Ishikawa (cell line): ENCODE results near the gene SDR42E1.

Experiments
- EP300 ChIP-seq: IDR thresholded peaks from 2 replicates; pipeline ENCODE4 v1.6.1; 2012; ENCODE audit warnings: borderline replicate concordance
- FOXM1 ChIP-seq: IDR thresholded peaks from 2 replicates; pipeline ENCODE4 v1.6.1; 2012; ENCODE audit warnings: low read depth, borderline replicate concordance
- REST ChIP-seq: IDR thresholded peaks from 2 replicates; pipeline ENCODE4 v1.6.1; 2012; ENCODE audit warnings: low read depth, mild to moderate bottlenecking
- ZBTB7A ChIP-seq: IDR thresholded peaks from 2 replicates; pipeline ENCODE4 v1.6.1; 2012; ENCODE audit warnings: low read depth

GRCh38 chr16:81964808-81965207 lies 46.5 kb downstream of the SDR42E1 start:
- TF ChIP-seq EP300 (no peak), REST (no peak), ZBTB7A (no peak), FOXM1 (no peak)
